ENCODE data around the gene HYDIN. TPM values are rescaled to one million over a fixed set of nuclear protein-coding genes. Genes with fewer than 3 reads are reported as not detected.

Gene HYDIN
- total RNA-seq (2021; ENCODE audit: unreplicated experiment), result not detected
- not detected in 2 replicates for polyA plus RNA-seq (2012)
- percentile 6 among the genes with signal in this experiment for Bru-seq, nascent RNA
- BruChase-seq, experiment 1, labeled RNA remaining after a 6-hour chase, result percentile 13 among the genes with signal in this experiment
- BruChase-seq, experiment 2, labeled RNA remaining after a 2-hour chase, result percentile 10 among the genes with signal in this experiment
- long read RNA-seq, partial matches to known transcripts, result 1 of 1 reads
- long read RNA-seq, other reads (novel, unspliced or antisense), result 0 of 1 reads

DNA sequence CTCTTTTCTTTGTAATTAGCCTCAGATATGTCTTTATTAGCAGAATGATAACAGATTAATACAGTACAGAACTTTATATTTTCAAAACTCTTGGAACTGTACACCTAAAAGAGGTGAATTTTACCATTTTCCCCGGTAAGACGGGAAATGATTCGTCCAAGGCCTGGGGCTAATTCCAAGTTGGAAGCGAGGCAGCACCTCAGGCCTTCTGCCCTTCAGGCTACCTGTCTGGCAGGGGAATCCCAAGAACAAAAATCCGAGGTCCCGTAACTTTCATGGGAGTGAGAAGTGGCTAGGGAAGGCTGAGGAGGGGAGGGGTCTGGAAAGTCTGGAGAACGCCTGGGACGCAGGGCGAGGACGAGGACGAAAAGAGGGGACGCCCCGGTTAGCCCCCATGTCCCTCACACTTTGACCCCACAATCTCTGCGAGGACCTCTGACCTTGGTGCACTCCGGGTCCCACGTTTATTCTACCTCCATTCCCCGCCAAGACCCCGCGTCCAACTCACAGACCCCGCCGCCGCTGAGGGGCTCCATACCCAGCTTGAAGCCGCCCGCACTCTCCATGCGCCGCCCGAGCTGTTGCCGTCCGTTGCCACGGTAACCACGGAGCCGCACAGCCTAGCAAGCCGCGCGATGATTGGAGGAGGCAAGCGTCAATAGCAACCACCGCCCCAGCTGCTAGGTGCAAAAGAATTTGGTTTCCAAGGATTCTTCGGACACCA is at the start of gene HYDIN:
Gene HYDIN (minus strand): TSS at position 601 of the 724 bp plus-strand sequence. CDS start 43,827 bp downstream, outside the sequence.
- no peak for DNase-seq (ENCODE audit: low read depth, low spot score)
- no peak within 1 kb of the TSS for H3K4me3 ChIP-seq (replicated peaks in 1 of 2; ENCODE audit: low read depth in 1 of 2, low read length in 2 of 2)
- intact Hi-C loops (cut with micrococcal nuclease), result no loop called here

DNA sequence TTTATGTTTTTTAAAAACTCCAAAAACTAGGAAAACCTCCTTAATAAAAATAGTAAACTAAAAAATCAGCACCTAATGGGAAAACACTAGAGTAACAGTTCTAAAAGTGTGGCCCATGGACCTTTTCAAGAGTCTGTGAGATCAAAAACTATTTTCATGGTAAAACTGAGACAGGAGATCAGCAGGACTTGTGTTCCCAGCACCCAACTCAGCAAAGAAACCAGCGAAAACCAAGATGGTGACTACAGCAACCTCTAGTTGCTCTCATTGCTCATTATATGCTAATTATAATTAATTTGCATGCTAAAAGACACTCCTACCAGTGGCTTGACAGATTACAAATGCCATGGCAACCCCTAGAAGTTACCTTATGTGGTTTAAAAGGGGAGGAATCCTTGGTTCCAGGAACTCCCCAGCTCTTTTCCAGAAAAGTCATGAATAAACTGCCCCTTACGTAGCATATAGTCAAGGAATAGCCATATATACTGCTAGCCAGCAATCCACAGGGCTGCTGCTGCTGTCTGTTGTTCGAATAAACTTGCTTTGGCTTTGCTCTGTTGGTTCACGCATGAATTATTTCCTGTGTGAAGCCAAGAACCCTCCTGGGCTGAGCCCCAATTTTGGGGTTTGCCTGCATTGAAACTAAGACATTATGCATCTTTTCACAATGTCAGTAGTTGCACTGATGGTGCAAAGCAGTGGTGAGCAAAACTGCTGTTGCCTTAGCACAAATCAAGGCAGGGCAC is 46.2 kb upstream of the HYDIN start:
- RAD21 ChIA-PET (ENCODE audit: low non-redundant PET in 1 of 2, low total read pairs in 2 of 2, uncharacterized antibody in 2 of 2, unreplicated experiment in 2 of 2), result no interaction called here
- H3K4me3 ChIP-seq (replicated peaks in 1 of 2; ENCODE audit: low read depth in 1 of 2, low read length in 2 of 2), result no peak overlapping the region
- no peaks in the 10 kb centered on the region for H3K9me2 ChIP-seq (ENCODE audit: insufficient read depth)
- no peak for ATAC-seq
- no peak overlapping the region for H2AFZ ChIP-seq (ENCODE audit: low read depth, low read length, poor library complexity, severe bottlenecking)
- no peak for DNase-seq (ENCODE audit: low read depth, low spot score)
- no TSS peak for BruUV-seq (replicated peaks)
- no peaks in the 10 kb centered on the region for H3K27me3 ChIP-seq (ENCODE audit: insufficient read depth, low read length)
- no peaks in the 10 kb centered on the region for H3K4me1 ChIP-seq (ENCODE audit: control insufficient read depth in 1 of 2, insufficient read depth in 2 of 2, low read length in 2 of 2)
- TF ChIP-seq TCF7L2 (IDR thresholded peaks at IDR 0.05; ENCODE audit: borderline replicate concordance, extremely low read depth, insufficient read depth, insufficient read length), result no peak
- H3K27ac ChIP-seq (ENCODE audit: low read depth, low read length), result no peak overlapping the region
- peaks cover 5 to 9% of the 10 kb centered on the region in 2 experiments; a peak in 3 of 4 replicates for H3K9me3 ChIP-seq (ENCODE audit: control insufficient read depth in 1 of 2, insufficient read depth in 1 of 2, low read depth in 1 of 2, low read length in 2 of 2)
- H3K4me2 ChIP-seq (ENCODE audit: low read length), result no peak overlapping the region
- no peak overlapping the region for H3K9ac ChIP-seq (ENCODE audit: low read length)
- no peaks in the 10 kb centered on the region for H3K79me2 ChIP-seq (ENCODE audit: insufficient read depth, low read length)
- POLR2A ChIA-PET, result no interaction called here
- H3K36me3 ChIP-seq (ENCODE audit: control insufficient read depth in 1 of 2, insufficient read depth in 2 of 2, low read length in 2 of 2), result no peaks in the 10 kb centered on the region
- no peaks in the 10 kb centered on the region for H4K20me1 ChIP-seq (ENCODE audit: insufficient read depth)
- intact Hi-C loops (cut with micrococcal nuclease), result no loop called here
- CTCF ChIA-PET, result no interaction called here

More for the DNA sequence above, at the start of gene HYDIN:
- Histone ChIP-seq H3K79me2 (ENCODE audit: insufficient read depth, low read length) (no peaks in the 10 kb centered on the region), H3K9me2 (ENCODE audit: insufficient read depth) (no peaks in the 10 kb centered on the region), H3K27me3 (ENCODE audit: insufficient read depth, low read length) (peaks cover 7% of the 10 kb centered on the region; the same call in 1 of the 2 replicates), H3K9me3 (ENCODE audit: control insufficient read depth in 1 of 2, insufficient read depth in 1 of 2, low read depth in 1 of 2, low read length in 2 of 2) (peaks cover 10% of the 10 kb centered on the region in 2 experiments; a peak in 2 of 4 replicates), H3K4me2 (ENCODE audit: low read length) (no peak within 1 kb of the TSS), H2AFZ (ENCODE audit: low read depth, low read length, poor library complexity, severe bottlenecking) (no peak within 1 kb of the TSS), H3K4me1 (ENCODE audit: control insufficient read depth in 1 of 2, insufficient read depth in 2 of 2, low read length in 2 of 2) (no peaks in the 10 kb centered on the region), H3K9ac (ENCODE audit: low read length) (no peak within 1 kb of the TSS), H4K20me1 (ENCODE audit: insufficient read depth) (no peaks in the 10 kb centered on the region), H3K27ac (ENCODE audit: low read depth, low read length) (no peak within 1 kb of the TSS), H3K36me3 (ENCODE audit: control insufficient read depth in 1 of 2, insufficient read depth in 2 of 2, low read length in 2 of 2) (no peaks in the 10 kb centered on the region)
- POLR2A ChIA-PET, result no interaction called here
- CTCF ChIA-PET, result no interaction called here
- RAD21 ChIA-PET (ENCODE audit: low non-redundant PET in 1 of 2, low total read pairs in 2 of 2, uncharacterized antibody in 2 of 2, unreplicated experiment in 2 of 2), result no interaction called here
- no TSS peak for BruUV-seq (replicated peaks)
- ATAC-seq, result no peak
- TF ChIP-seq EZH2 (IDR thresholded peaks at IDR 0.05) (no peak), CEBPB (IDR thresholded peaks at IDR 0.05; ENCODE audit: low read depth) (no peak)
